Neural progenitor cell (in vitro differentiated cells): ENCODE results near the gene DAAM2. TPM values are rescaled to one million over a fixed set of nuclear protein-coding genes. Genes with fewer than 3 reads are reported as not detected.

ENCODE experiments used
- DNase-seq: peaks from one replicate; pipeline ENCODE4 v3.0.0-alpha.2; 2016; ENCODE audit warnings: low spot score
- H2AFZ ChIP-seq: fragments of 200-600 bp; sonication (generic); replicated peaks from 2 replicates; pipeline ENCODE4 v1.6.1; 2016; ENCODE audit warnings: antibody characterized with exemption
- H3F3A ChIP-seq: fragments of 200-600 bp; sonication (generic); 2 replicates; pipeline ENCODE4 v1.6.1; 2016; ENCODE audit warnings: antibody characterized with exemption, low read depth
- H3K27ac ChIP-seq: fragments of 200-600 bp; sonication (generic); 2 replicates; pipeline ENCODE4 v1.5.1; 2016; ENCODE audit warnings: mild to moderate bottlenecking
- H3K27me3 ChIP-seq: fragments of 200-600 bp; sonication (generic); 2 replicates; pipeline ENCODE4 v1.6.1; 2016; ENCODE audit warnings: mild to moderate bottlenecking, moderate library complexity
- H3K36me3 ChIP-seq: fragments of 200-600 bp; sonication (generic); 2 replicates; pipeline ENCODE4 v1.5.1; 2016
- H3K4me1 ChIP-seq: fragments of 200-600 bp; sonication (generic); 2 replicates; pipeline ENCODE4 v1.6.1; 2016; ENCODE audit warnings: mixed run types
- H3K4me2 ChIP-seq: fragments of 200-600 bp; sonication (generic); 2 replicates; pipeline ENCODE4 v1.6.1; 2016
- H3K4me3 ChIP-seq: fragments of 200-600 bp; sonication (generic); 2 replicates; pipeline ENCODE4 v1.5.1; 2016
- H3K79me2 ChIP-seq: fragments of 200-600 bp; sonication (generic); 2 replicates; pipeline ENCODE4 v1.6.1; 2016; ENCODE audit warnings: low read depth
- H3K9ac ChIP-seq: fragments of 200-600 bp; sonication (generic); 2 replicates; pipeline ENCODE4 v1.6.1; 2016
- H3K9me3 ChIP-seq: fragments of 200-600 bp; sonication (generic); 2 replicates; pipeline ENCODE4 v1.5.1; 2016; ENCODE audit warnings: low read depth
- H4K20me1 ChIP-seq: fragments of 200-600 bp; sonication (generic); 2 replicates; pipeline ENCODE4 v1.6.1; 2016; ENCODE audit warnings: low read depth
- H3K27ac Mint-ChIP-seq: 3 replicates; pipeline ENCODE4 v1.8.0; 2021; ENCODE audit warnings: mixed read lengths
- H3K27me3 Mint-ChIP-seq: 2 replicates; pipeline ENCODE4 v1.8.0; 2022; ENCODE audit warnings: low read depth, mild to moderate bottlenecking, inconsistent platforms, moderate library complexity, mixed read lengths; ENCODE audit not compliant: insufficient read depth
- H3K36me3 Mint-ChIP-seq: 3 replicates; pipeline ENCODE4 v1.8.0; 2021; ENCODE audit warnings: mixed read lengths
- H3K4me1 Mint-ChIP-seq: 3 replicates; pipeline ENCODE4 v1.8.0; 2021; ENCODE audit warnings: mixed read lengths
- H3K4me3 Mint-ChIP-seq: 3 replicates; pipeline ENCODE4 v1.8.0; 2021; ENCODE audit warnings: mild to moderate bottlenecking, moderate library complexity, mixed read lengths
- H3K9me3 Mint-ChIP-seq: 3 replicates; pipeline ENCODE4 v1.8.0; 2020; ENCODE audit warnings: mixed read lengths
- EZH2 ChIP-seq: fragments of 200-600 bp; sonication (generic); IDR thresholded peaks from 2 replicates; pipeline ENCODE4 v1.6.1; 2017; ENCODE audit warnings: antibody characterized with exemption, mild to moderate bottlenecking, moderate library complexity
- EZH2phosphoT487 ChIP-seq: fragments of 200-600 bp; sonication (generic); IDR thresholded peaks from 2 replicates; pipeline ENCODE4 v1.6.1; 2017; ENCODE audit warnings: antibody characterized with exemption
- total RNA-seq: library from RNA; depleted of rRNA; stranded (reverse); fragments of >200 nt; gene quantifications from 2 replicates; pipeline ENCODE4 v1.2.3, GENCODE V29; 2015; ENCODE audit warnings: low replicate concordance
- TF ChIP-seq, protein P1 (sequence below): fragments of 200-600 bp; sonication (generic); IDR thresholded peaks from 2 replicates; pipeline ENCODE4 v1.5.1; 2017; ENCODE audit warnings: antibody characterized with exemption, mild to moderate bottlenecking

DAAM2 gene
- total RNA-seq, 1 donor from 2014 or later = 2.1 TPM

DNA sequence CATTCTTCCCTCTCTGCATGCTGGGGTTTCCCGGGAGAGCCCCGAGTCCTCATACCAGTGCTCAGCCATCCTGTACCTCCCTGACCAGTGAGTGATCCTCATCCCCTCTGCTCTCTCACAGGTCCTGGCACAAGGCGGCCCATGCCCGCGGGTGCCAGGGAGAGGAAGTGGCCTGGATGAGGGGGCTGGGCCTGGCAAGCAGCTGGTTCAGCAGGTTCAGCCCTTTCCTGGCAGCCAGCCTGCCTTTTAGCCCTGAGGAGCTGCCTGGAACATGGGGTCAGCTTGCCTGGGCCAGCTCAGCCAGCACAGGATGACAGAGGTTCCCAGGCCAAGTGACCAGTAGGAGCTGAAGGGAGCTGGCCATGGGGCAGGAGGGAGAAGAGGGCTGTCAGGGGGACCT lies 131.2 kb downstream of the DAAM2 start:
- H3K36me3 Mint-ChIP-seq = peaks cover 18% of the 10 kb centered on the region

GRCh38 chr6:39923861-39924260 lies 131.7 kb downstream of the DAAM2 start:
- Histone ChIP-seq H3F3A (no peaks in the 10 kb centered on the region), H2AFZ (no peak overlapping the region), H3K27ac (no peak overlapping the region), H3K27me3 (no peaks in the 10 kb centered on the region), H3K36me3 (no peaks in the 10 kb centered on the region), H3K4me1 (no peaks in the 10 kb centered on the region), H3K9me3 (no peaks in the 10 kb centered on the region), H4K20me1 (no peaks in the 10 kb centered on the region), H3K4me3 (no peak overlapping the region), H3K79me2 (no peaks in the 10 kb centered on the region), H3K9ac (no peak overlapping the region), H3K4me2 (no peak overlapping the region)
- Mint-ChIP-seq H3K9me3 (no peaks in the 10 kb centered on the region), H3K27ac (no peak overlapping the region), H3K4me1 (no peaks in the 10 kb centered on the region), H3K4me3 (no peak overlapping the region), H3K27me3 (no peaks in the 10 kb centered on the region), H3K36me3 (peaks cover 17% of the 10 kb centered on the region)
- no peak for DNase-seq
- TF ChIP-seq EZH2 (no peak), EZH2phosphoT487 (no peak)
- TF ChIP-seq, protein P1, sequence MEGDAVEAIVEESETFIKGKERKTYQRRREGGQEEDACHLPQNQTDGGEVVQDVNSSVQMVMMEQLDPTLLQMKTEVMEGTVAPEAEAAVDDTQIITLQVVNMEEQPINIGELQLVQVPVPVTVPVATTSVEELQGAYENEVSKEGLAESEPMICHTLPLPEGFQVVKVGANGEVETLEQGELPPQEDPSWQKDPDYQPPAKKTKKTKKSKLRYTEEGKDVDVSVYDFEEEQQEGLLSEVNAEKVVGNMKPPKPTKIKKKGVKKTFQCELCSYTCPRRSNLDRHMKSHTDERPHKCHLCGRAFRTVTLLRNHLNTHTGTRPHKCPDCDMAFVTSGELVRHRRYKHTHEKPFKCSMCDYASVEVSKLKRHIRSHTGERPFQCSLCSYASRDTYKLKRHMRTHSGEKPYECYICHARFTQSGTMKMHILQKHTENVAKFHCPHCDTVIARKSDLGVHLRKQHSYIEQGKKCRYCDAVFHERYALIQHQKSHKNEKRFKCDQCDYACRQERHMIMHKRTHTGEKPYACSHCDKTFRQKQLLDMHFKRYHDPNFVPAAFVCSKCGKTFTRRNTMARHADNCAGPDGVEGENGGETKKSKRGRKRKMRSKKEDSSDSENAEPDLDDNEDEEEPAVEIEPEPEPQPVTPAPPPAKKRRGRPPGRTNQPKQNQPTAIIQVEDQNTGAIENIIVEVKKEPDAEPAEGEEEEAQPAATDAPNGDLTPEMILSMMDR = no peak

More for the DNA sequence above, 131.2 kb downstream of the DAAM2 start:
- H3K9me3 ChIP-seq = no peaks in the 10 kb centered on the region
- no peak for DNase-seq
- Mint-ChIP-seq H3K4me1 (no peaks in the 10 kb centered on the region), H3K9me3 (no peaks in the 10 kb centered on the region), H3K4me3 (no peak overlapping the region), H3K27ac (no peak overlapping the region), H3K27me3 (no peaks in the 10 kb centered on the region)
- H3K79me2 ChIP-seq = no peaks in the 10 kb centered on the region
- H3F3A ChIP-seq = no peaks in the 10 kb centered on the region
- no peaks in the 10 kb centered on the region for H3K27me3 ChIP-seq
- H3K9ac ChIP-seq = no peak overlapping the region
- H4K20me1 ChIP-seq = no peaks in the 10 kb centered on the region
- H3K4me3 ChIP-seq = no peak overlapping the region
- H3K4me2 ChIP-seq = no peak overlapping the region
- no peaks in the 10 kb centered on the region for H3K36me3 ChIP-seq
- no peaks in the 10 kb centered on the region for H3K4me1 ChIP-seq
- H2AFZ ChIP-seq = no peak overlapping the region
- no peak overlapping the region for H3K27ac ChIP-seq
- TF ChIP-seq, protein P1 = no peak
- TF ChIP-seq EZH2 (no peak), EZH2phosphoT487 (no peak)

GRCh38 chr6:39924283-39924682 lies 132.1 kb downstream of the DAAM2 start:
- H3K79me2 ChIP-seq = no peaks in the 10 kb centered on the region
- H2AFZ ChIP-seq = no peak overlapping the region
- no peaks in the 10 kb centered on the region for H3K9me3 ChIP-seq
- no peak overlapping the region for H3K9ac ChIP-seq
- no peak overlapping the region for H3K27ac ChIP-seq
- DNase-seq = no peak
- Mint-ChIP-seq H3K4me1 (no peaks in the 10 kb centered on the region), H3K27ac (no peak overlapping the region), H3K27me3 (no peaks in the 10 kb centered on the region), H3K9me3 (peaks cover 2% of the 10 kb centered on the region), H3K36me3 (peaks cover 20% of the 10 kb centered on the region), H3K4me3 (no peak overlapping the region)
- H3K4me2 ChIP-seq = no peak overlapping the region
- TF ChIP-seq EZH2 (no peak), EZH2phosphoT487 (no peak)
- TF ChIP-seq, protein P1 = no peak
- no peak overlapping the region for H3K4me3 ChIP-seq
- H3K4me1 ChIP-seq = no peaks in the 10 kb centered on the region
- no peaks in the 10 kb centered on the region for H3K27me3 ChIP-seq
- no peaks in the 10 kb centered on the region for H3F3A ChIP-seq
- no peaks in the 10 kb centered on the region for H3K36me3 ChIP-seq
- H4K20me1 ChIP-seq = no peaks in the 10 kb centered on the region
